ENCODE measurements around the gene IAPP. TPM values are rescaled to one million over a fixed set of nuclear protein-coding genes. Genes with fewer than 3 reads are reported as not detected.
"Not testable (repeated sequence)": the region's sequence is repeated elsewhere in the genome, so short reads cannot be mapped to it uniquely, and the experiment has no call there.

IAPP gene
- total RNA-seq, 8 experiments from 2014 or later: 0.20 to 2.7 (median 0.46) TPM; not detected in 1

GRCh38 chr12:21394828-21395626 lies 22.3 kb downstream of the IAPP start:
- ATAC-seq (replicated peaks in 6 of 8): peak in 3 of 8 experiments; percentile 36 to 57 (median 43)
- 20 to 71% (median 67%) methylated on average over 1 to 3 of the region's 28 CpGs; no CpG with 5 or more reads in 7 of the 10 experiments for WGBS, 10 experiments
- H3K4me1 ChIP-seq (replicated peaks in 1 of 2); in situ Hi-C loops (cut with MboI; ENCODE audit: low pct_unique_long_range_greater_than_20kb in 2 of 9, low sequenced_read_pairs in 9 of 9, unreplicated experiment in 9 of 9): not testable (repeated sequence)
- H3K4me3 ChIP-seq: peak overlapping the region; percentile 22 to 43 (median 38)
- peak overlapping the region; percentile 17 to 83 for H3K27ac ChIP-seq

- no peak overlapping the region for H3K4me3 ChIP-seq
- H3K27ac ChIP-seq: no peak overlapping the region
- peaks cover 4 to 8% of the 10 kb centered on the region in 2 donors for H3K4me1 ChIP-seq (replicated peaks in 1 of 2)
- 56 to 94% (median 90%) methylated on average over 2 to 15 of the region's 16 CpGs for WGBS, 10 experiments
- in situ Hi-C loops (cut with MboI; ENCODE audit: low pct_unique_long_range_greater_than_20kb in 2 of 9, low sequenced_read_pairs in 9 of 9, unreplicated experiment in 9 of 9): no loop called here
- peak in 3 of 8 experiments; percentile 24 to 69 (median 33) for ATAC-seq (replicated peaks in 6 of 8)
These were observed 40.9 kb downstream of the IAPP start for GRCh38 chr12:21413369-21414277.

GRCh38 chr12:21416511-21417121 lies 43.9 kb downstream of the IAPP start:
- peaks cover 4 to 8% of the 10 kb centered on the region in 2 donors for H3K4me1 ChIP-seq (replicated peaks in 1 of 2)
- 25 to 79% (median 39%) methylated on average over 1 to 4 of the region's 4 CpGs for WGBS, 10 experiments
- no peak overlapping the region for H3K4me3 ChIP-seq
- H3K27ac ChIP-seq: no peak overlapping the region
- in situ Hi-C loops (cut with MboI; ENCODE audit: low pct_unique_long_range_greater_than_20kb in 2 of 9, low sequenced_read_pairs in 9 of 9, unreplicated experiment in 9 of 9): no loop called here
- peak in 3 of 8 experiments; percentile 47 to 80 (median 78) for ATAC-seq (replicated peaks in 6 of 8)

GRCh38 chr12:21418398-21418797 lies 45.7 kb downstream of the IAPP start:
- in situ Hi-C loops (cut with MboI; ENCODE audit: low pct_unique_long_range_greater_than_20kb in 2 of 9, low sequenced_read_pairs in 9 of 9, unreplicated experiment in 9 of 9); H3K4me3 ChIP-seq; H3K4me1 ChIP-seq (replicated peaks in 1 of 2); ATAC-seq (replicated peaks in 6 of 8); H3K27ac ChIP-seq: not testable (repeated sequence)
- 0 to 100% (median 87%) methylated on average over 1 to 5 of the region's 5 CpGs; no CpG with 5 or more reads in 2 of the 10 experiments for WGBS, 10 experiments

- WGBS, 10 experiments: 67 to 90% (median 81%) methylated on average over 3 to 8 of the region's 30 CpGs; no CpG with 5 or more reads in 6 of the 10 experiments
- H3K27ac ChIP-seq; H3K4me1 ChIP-seq (replicated peaks in 1 of 2); ATAC-seq (replicated peaks in 6 of 8); in situ Hi-C loops (cut with MboI; ENCODE audit: low pct_unique_long_range_greater_than_20kb in 2 of 9, low sequenced_read_pairs in 9 of 9, unreplicated experiment in 9 of 9): not testable (repeated sequence)
- H3K4me3 ChIP-seq: peak overlapping the region in 1 of 5 donors; percentile 17
These were observed 46.5 kb downstream of the IAPP start for GRCh38 chr12:21419009-21419699.

- 56 to 100% (median 95%) methylated on average over 1 to 4 of the region's 4 CpGs for WGBS, 10 experiments
- no peak overlapping the region for H3K27ac ChIP-seq
- in situ Hi-C loops (cut with MboI; ENCODE audit: low pct_unique_long_range_greater_than_20kb in 2 of 9, low sequenced_read_pairs in 9 of 9, unreplicated experiment in 9 of 9): loop anchor here in 2 of 9 experiments (25.0 kb wide), 1 partner anchor 116 kb away; no protein-coding TSS in a partner anchor
- H3K4me3 ChIP-seq: no peak overlapping the region
- H3K4me1 ChIP-seq (replicated peaks in 1 of 2): no peaks in the 10 kb centered on the region
- ATAC-seq (replicated peaks in 6 of 8): no peak
These were observed 55.5 kb downstream of the IAPP start for GRCh38 chr12:21428241-21428640.

Other genes with a start within 250 kb of the IAPP start
- gene SLCO1B1, start 241.7 kb upstream of the IAPP start, total RNA-seq: under 1 TPM in 1 of 8 experiments, not detected in 7; 0.36 TPM
- 10 to 100 TPM in 2 of 8 experiments, 1 to 10 TPM in 6; 1.8 to 17.3 (median 6.9) TPM for gene SLCO1A2, start 38.0 kb upstream of the IAPP start, total RNA-seq
- 10 to 100 TPM in 7 of 8 experiments, 1 to 10 TPM in 1; 9.8 to 23.0 (median 15.9) TPM for gene PYROXD1, start 64.8 kb downstream of the IAPP start, total RNA-seq
- gene RECQL, start 128.7 kb downstream of the IAPP start, total RNA-seq: 10 to 100 TPM; 16.0 to 68.4 (median 26.0) TPM
- 10 to 100 TPM; 26.1 to 89.6 (median 45.6) TPM for gene GOLT1B, start 128.9 kb downstream of the IAPP start, total RNA-seq
- gene SPX, start 153.4 kb downstream of the IAPP start, total RNA-seq: 1 to 10 TPM in 1 of 8 experiments, under 1 TPM in 7; 0.17 to 3.4 (median 0.29) TPM
- gene GYS2, start 231.9 kb downstream of the IAPP start, total RNA-seq: under 1 TPM in 2 of 8 experiments, not detected in 6; 0.10 to 0.24 TPM

Data from motor neuron (in vitro differentiated cells).